Progenitor cell of endocrine pancreas (in vitro differentiated cells): Measurements from ENCODE around the gene TDRD7. TPM values are rescaled to one million over a fixed set of nuclear protein-coding genes. Genes with fewer than 3 reads are reported as not detected.

Experiments used
- DNase-seq: peaks from one replicate; pipeline ENCODE4 v3.0.0; 2021; ENCODE audit warnings: low spot score; ENCODE audit not compliant: unreplicated experiment
- H3K27ac Mint-ChIP-seq: 2 replicates; pipeline ENCODE4 v1.8.0; 2021; ENCODE audit warnings: mild to moderate bottlenecking, moderate library complexity, mixed read lengths
- H3K27me3 Mint-ChIP-seq: 2 replicates; pipeline ENCODE4 v1.8.0; 2021; ENCODE audit warnings: mixed read lengths
- H3K36me3 Mint-ChIP-seq: 2 replicates; pipeline ENCODE4 v1.8.0; 2022; ENCODE audit warnings: mixed read lengths; ENCODE audit not compliant: insufficient read depth
- H3K4me1 Mint-ChIP-seq: 2 replicates; pipeline ENCODE4 v1.8.0; 2021; ENCODE audit warnings: low read depth, mixed read lengths
- H3K4me3 Mint-ChIP-seq: 2 replicates; pipeline ENCODE4 v1.8.0; 2021; ENCODE audit warnings: low read depth, mild to moderate bottlenecking, moderate library complexity, mixed read lengths
- H3K9me3 Mint-ChIP-seq: 2 replicates; pipeline ENCODE4 v1.8.0; 2021; ENCODE audit warnings: low read depth, mixed read lengths
- CTCF ChIP-seq: fragments of 200-600 bp; sonication (generic); IDR thresholded peaks from one replicate; pipeline ENCODE4 v1.5.0; 2021; ENCODE audit warnings: antibody characterized with exemption, mild to moderate bottlenecking; ENCODE audit not compliant: unreplicated experiment
- microRNA-seq: library from miRNA; unstranded; fragments of <30 nt; microRNA quantifications from one replicate; pipeline ENCODE4 v1.1.0, GENCODE V29; 2020; ENCODE audit warnings: borderline number of aligned reads; ENCODE audit not compliant: unreplicated experiment
- total RNA-seq: library from RNA; stranded (reverse); gene quantifications from 2 replicates; pipeline ENCODE4 v1.2.1, GENCODE V29; 2021

Gene TDRD7
- total RNA-seq, 1 donor from 2014 or later: 14.2 TPM

GRCh38 chr9:97536480-97536879 is 124.6 kb downstream of the TDRD7 start:
- no peaks in the 10 kb centered on the region for H3K27me3 Mint-ChIP-seq
- no peak overlapping the region for H3K27ac Mint-ChIP-seq
- no peak overlapping the region for H3K4me3 Mint-ChIP-seq
- DNase-seq: no peak
- H3K4me1 Mint-ChIP-seq: peaks cover 1% of the 10 kb centered on the region
- peaks cover 6% of the 10 kb centered on the region for H3K36me3 Mint-ChIP-seq
- no peak for TF ChIP-seq CTCF
- H3K9me3 Mint-ChIP-seq: no peaks in the 10 kb centered on the region

GRCh38 chr9:97543561-97543960 is 131.7 kb downstream of the TDRD7 start:
- H3K9me3 Mint-ChIP-seq: no peaks in the 10 kb centered on the region
- no peak overlapping the region for H3K27ac Mint-ChIP-seq
- no peak for DNase-seq
- no peak overlapping the region for H3K4me3 Mint-ChIP-seq
- peaks cover 10% of the 10 kb centered on the region for H3K36me3 Mint-ChIP-seq
- H3K27me3 Mint-ChIP-seq: no peaks in the 10 kb centered on the region
- no peak for TF ChIP-seq CTCF
- no peaks in the 10 kb centered on the region for H3K4me1 Mint-ChIP-seq

- Mint-ChIP-seq H3K27me3 (no peaks in the 10 kb centered on the region), H3K9me3 (no peaks in the 10 kb centered on the region), H3K4me3 (no peak overlapping the region), H3K4me1 (no peaks in the 10 kb centered on the region), H3K27ac (no peak overlapping the region), H3K36me3 (peaks cover 11% of the 10 kb centered on the region)
- TF ChIP-seq CTCF: no peak
- DNase-seq: no peak
These were observed 133.6 kb downstream of the TDRD7 start for GRCh38 chr9:97545486-97545885.

Small RNAs within 50 kb of the gene (microRNA-seq; reads per million reads assigned to microRNA genes)
- not detected for gene MIR1302-8

Other genes with a start within 250 kb of the TDRD7 start
- gene CCDC180, start 104.4 kb upstream of the TDRD7 start, total RNA-seq: 12.5 and 12.7 TPM in 2 replicates
- gene TMOD1, start 89.6 kb downstream of the TDRD7 start, total RNA-seq: 10.1 and 10.6 TPM in 2 replicates
- gene TSTD2, start 221.3 kb downstream of the TDRD7 start, total RNA-seq: 44.7 and 45.7 TPM in 2 replicates
- 45.9 and 55.7 TPM in 2 replicates for gene NCBP1, start 221.7 kb downstream of the TDRD7 start, total RNA-seq